Central memory CD4-positive, alpha-beta T cell (primary cell): ENCODE results near the gene OR51B4.
"Not testable (repeated sequence)": the region's sequence is repeated elsewhere in the genome, so short reads cannot be mapped to it uniquely, and the experiment has no call there.

ENCODE experiments used
- DNase-seq: peaks from one replicate; pipeline ENCODE4 v3.0.0; 2022

OR51B4 gene

GRCh38 chr11:5269715-5270147 lies 32.0 kb downstream of the OR51B4 start, which contains the start of gene HBE1:
Gene HBE1, minus strand, starts transcription at chr11:5269945. Its CDS starts 55 bp downstream, at chr11:5269890.
- DNase-seq, result no peak

- no peak for DNase-seq
Observed at GRCh38 chr11:5267033-5267563, 34.6 kb downstream of the OR51B4 start.

- no peak for DNase-seq
Observed at GRCh38 chr11:5266609-5267008, 35.1 kb downstream of the OR51B4 start.

- DNase-seq, result no peak
Observed at GRCh38 chr11:5265832-5266231, 35.9 kb downstream of the OR51B4 start.

- DNase-seq, result no peak
Observed at GRCh38 chr11:5258543-5259262, 43.0 kb downstream of the OR51B4 start.

- DNase-seq, result no peak
Observed at GRCh38 chr11:5257296-5257695, 44.5 kb downstream of the OR51B4 start.

- not testable (repeated sequence) for DNase-seq
Observed at GRCh38 chr11:5254646-5255413, 46.9 kb downstream of the OR51B4 start, which contains the start of gene HBG2. Gene HBG2, minus strand, starts transcription at chr11:5254781. Its CDS starts 53 bp downstream, at chr11:5254728.

- DNase-seq, result not testable (repeated sequence)
Observed at GRCh38 chr11:5254023-5254422, 47.7 kb downstream of the OR51B4 start.

- not testable (repeated sequence) for DNase-seq
Observed at GRCh38 chr11:5253440-5253839, 48.3 kb downstream of the OR51B4 start.

GRCh38 chr11:5252919-5253265 lies 48.9 kb downstream of the OR51B4 start:
- DNase-seq, result no peak

GRCh38 chr11:5252192-5252918 lies 49.4 kb downstream of the OR51B4 start:
- DNase-seq, result no peak

- no peak for DNase-seq
Observed at GRCh38 chr11:5251746-5252145, 50.0 kb downstream of the OR51B4 start.
